ENCODE data around the gene FGD6.
"Not testable (repeated sequence)": the region's sequence is repeated elsewhere in the genome, so short reads cannot be mapped to it uniquely, and the experiment has no call there.

Gene FGD6

DNA sequence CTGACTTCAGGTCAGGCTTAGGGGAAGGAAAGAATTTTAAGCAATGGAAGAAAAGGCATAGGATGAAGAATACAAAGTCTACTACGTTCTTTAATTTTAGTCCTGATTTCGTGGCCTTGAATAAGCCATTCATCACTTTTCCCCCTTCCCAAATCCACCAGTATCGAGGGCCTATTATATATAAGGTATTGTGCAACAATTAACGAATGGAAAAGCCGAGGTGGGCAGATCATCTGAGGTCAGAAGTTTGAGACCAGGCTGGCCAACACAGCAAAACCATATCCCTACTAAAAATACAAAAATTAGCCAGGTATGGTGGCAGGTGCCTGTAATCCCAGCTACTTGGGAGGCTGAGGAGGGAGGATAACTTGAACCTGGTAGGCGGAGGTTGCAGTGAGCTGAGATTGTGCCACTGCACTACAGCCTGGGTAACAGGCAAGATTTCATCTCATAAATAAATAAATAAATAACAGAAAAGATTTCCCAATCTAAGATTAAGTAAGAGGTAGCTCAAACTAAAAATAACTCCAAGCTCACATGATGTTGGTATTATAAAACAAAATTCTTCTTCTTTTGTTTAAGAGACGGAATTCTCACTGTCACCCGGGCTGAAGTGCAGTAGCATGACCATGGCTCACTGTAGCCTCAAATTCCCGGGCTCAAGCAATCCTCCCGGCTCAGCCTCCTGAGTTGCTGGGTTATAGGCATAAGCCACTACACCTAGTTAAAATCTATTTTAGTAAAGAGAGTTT is 85.5 kb downstream of the FGD6 start:
- in situ Hi-C loops (cut with MboI; ENCODE audit: low sequenced_read_pairs): no loop called here

DNA sequence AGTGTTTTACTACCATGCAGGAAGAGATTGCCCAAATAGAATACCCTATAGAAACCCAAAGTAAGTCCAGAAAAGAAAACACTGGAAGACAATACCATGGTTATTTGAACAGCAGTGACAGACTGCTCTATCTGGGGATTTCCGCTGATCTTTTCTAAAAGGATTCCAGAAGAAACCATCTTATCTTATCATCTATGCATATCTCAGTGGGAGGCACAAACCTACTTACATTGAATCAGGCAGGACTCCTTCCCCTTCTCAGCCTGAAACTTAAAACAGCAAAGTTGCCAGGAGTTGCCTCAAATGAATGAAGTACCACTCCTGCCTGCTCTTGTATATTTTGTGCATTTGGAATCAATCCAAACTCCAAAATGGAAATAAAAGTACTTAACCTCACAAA is 87.2 kb downstream of the FGD6 start:
- in situ Hi-C loops (cut with MboI; ENCODE audit: low sequenced_read_pairs): no loop called here

- in situ Hi-C loops (cut with MboI; ENCODE audit: low sequenced_read_pairs): no loop called here
Measured at GRCh38 chr12:95129115-95129514, 88.2 kb downstream of the FGD6 start.

DNA sequence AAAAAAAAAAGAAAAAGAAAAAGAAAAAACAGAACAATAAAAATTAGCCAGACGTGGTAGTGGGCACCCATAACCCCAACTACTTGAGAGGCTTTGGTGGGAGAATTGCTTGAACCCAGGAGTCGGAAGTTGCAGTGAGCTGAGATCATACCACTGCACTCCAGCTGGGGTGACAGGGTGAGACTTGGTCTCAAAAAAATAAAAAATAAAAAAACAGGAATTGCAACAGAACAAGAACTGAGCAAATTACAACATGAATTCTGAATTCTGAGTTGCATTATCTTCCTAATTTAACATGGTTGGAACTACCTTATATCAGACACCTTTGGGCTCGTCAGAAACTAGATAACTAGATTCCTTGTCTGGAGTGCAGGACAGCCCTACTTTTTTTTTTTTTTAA is 90.5 kb downstream of the FGD6 start:
- in situ Hi-C loops (cut with MboI; ENCODE audit: low sequenced_read_pairs): no loop called here

DNA sequence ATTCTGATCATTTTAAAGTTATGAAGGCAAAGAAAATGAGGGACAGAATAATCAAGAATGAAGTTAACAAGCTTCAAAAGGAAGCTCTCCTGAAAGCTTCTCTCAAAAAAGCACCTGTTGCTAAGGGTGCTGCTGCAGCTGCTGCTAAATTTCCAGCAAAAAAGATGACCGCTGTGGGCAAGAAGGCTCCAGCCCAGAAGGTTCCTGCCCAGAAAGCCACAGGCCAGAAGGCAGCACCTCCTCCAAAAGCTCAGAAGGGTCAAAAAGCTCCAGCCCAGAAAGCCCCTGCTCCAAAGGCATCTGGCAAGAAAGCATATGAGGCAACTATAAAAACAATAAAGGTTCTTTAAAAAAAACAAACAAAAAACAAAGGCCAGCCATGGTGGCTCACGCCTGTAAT is 91.2 kb downstream of the FGD6 start:
- in situ Hi-C loops (cut with MboI; ENCODE audit: low sequenced_read_pairs): no loop called here

DNA sequence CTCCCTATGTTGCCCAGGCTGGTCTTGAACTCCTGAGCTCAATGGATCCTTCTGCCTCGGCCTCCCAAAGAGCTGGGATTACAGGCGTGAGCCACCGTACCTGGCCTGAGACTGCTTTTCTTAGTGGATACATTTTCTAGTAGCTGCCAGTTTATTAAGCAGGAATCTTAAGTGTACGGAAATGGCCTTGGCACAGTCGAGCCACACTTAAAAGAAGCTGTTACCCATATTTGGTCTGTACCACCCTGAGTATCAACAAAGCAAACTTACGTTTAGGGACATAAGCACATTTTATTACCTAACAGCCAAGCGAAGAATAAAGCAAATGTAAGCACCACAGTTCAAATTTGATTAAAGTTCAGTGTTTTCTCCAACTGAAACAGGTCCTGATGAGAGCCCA is 93.2 kb downstream of the FGD6 start:
- in situ Hi-C loops (cut with MboI; ENCODE audit: low sequenced_read_pairs): no loop called here

DNA sequence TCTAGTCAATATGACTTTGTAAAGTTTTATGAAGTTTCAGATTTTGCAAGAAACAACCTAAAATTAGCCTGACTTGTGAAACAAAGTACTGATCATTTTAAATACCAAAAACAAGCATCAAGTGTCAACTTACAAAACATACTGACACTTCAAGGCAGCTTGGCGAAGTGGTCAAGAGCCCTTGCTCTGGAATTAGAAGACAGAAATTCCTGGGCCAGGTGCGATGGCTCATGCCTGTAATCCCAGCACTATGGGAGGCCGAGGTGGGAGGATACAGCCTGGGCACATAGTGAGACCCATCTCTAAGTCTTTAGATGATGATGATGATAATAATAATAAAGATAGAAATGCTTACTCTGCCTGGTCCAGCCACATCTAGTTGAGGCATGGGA is 98.5 kb downstream of the FGD6 start:
- in situ Hi-C loops (cut with MboI; ENCODE audit: low sequenced_read_pairs): no loop called here

DNA sequence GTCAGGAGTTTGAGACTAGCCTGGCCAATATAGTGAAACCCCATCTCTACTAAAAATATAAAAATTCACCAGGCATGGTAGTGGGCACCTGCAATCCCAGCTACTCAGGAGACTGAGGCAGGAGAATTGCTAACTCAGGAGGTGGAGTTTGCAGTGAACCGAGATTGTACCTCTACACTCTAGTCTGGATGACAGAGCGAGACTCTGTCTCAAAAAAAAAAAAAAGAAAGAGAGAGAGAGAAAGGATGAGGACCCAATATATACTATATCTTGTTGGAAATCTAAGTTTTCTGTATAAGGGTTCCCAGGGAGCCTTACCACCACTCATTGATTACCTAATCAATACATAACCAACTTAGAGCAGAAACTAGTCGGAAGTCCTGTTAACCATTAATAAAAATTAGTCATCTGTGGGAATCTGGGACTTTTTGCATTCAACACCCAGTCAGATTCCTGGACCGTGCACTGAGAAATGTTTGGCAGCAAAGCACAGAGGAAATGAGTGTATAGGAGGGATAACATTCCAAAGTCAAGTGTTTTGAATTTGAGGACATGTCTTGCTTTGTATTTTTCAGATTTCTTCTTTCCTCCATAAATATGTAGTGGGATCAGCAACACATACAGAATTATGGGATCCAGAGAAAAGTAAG is 99.0 kb downstream of the FGD6 start:
- in situ Hi-C loops (cut with MboI; ENCODE audit: low sequenced_read_pairs): no loop called here

- in situ Hi-C loops (cut with MboI; ENCODE audit: low sequenced_read_pairs): no loop called here
Measured at GRCh38 chr12:95117178-95117599, 100.1 kb downstream of the FGD6 start.

DNA sequence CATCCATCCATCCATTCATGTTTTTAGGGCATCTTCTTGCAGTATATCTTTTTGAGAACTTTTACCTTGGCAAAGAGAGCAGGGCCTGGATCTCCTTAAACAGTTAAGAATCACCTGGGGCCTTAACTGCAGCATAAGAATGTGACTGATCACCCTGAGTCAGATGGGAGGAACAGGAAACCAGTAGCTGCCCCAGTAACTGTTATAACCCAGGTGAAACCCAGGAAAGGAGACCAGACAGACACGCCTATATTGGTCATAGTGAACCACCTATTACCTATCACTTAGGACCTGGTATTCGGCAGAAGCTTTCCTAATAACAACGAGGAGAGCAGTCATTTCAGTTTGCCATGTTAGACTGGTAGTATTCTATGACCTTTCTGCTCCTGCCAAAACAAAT is 100.5 kb downstream of the FGD6 start:
- in situ Hi-C loops (cut with MboI; ENCODE audit: low sequenced_read_pairs): no loop called here

- in situ Hi-C loops (cut with MboI; ENCODE audit: low sequenced_read_pairs): no loop called here
Measured at GRCh38 chr12:95116341-95116740, 100.9 kb downstream of the FGD6 start.

DNA sequence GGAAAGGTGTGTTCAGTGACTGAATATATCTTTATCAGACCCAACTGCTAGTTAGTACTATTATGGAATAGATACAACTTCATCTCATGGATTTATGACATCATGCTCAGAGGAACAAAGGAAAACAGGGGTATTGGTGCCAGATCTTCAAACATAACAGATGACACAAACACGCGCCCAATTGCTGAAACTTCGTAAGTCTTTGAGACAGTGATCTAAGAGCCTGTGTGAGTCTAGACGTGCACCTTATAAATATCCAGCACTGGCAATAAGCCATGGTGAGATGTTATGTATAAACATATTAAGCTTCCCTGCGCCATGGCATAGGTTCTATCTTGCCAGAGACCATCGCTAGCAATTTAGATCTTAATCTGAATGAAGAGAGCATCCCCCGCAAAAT is 101.6 kb downstream of the FGD6 start:
- in situ Hi-C loops (cut with MboI; ENCODE audit: low sequenced_read_pairs): no loop called here

DNA sequence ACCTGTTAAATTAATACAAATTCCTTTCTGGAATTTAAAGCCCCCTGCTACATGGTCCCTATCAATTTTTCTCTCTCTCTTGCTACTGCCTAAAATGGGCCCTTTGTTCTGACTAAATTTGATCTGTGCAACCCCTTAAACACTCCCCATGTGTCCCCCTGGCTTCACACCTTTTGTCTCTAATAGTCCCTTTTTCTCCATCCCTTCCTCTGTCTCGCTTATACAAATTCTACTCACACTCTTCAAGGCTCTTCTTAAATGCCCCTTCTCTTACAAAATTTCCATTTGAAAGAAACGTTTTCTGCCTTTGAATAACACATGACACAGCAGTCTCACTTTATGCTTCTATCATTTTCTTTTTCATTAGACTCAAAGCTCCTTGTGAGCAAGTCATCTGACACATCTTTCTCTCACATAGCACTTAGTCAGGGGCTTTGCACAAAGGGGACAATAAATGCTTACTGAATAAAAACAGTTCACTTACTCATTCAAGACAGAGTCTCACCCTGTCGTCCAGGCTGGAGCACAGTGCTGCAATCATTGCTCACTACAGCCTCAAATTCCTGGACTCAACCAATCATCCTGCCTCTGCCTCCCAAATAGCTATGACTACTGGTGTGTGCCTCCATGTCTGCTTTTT is 102.4 kb downstream of the FGD6 start:
- in situ Hi-C loops (cut with MboI; ENCODE audit: low sequenced_read_pairs): no loop called here

DNA sequence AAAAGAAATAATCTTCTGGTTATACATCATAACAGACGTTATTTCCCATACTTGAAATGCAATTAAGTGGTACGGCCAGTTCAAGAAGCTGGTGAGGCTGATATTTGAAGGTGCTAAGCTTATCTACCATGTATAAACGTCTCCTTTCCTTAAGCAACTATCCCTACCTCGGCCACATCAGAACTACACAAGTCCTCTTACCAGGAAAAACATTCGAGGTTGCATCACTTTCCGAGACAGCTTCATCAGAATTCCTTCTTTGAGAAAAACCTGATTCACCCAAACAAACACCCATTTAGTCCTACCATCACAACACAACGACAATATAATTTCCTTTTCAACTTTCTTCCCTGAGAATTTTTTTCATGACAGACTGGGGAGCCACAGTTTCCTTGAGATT is 109.9 kb downstream of the FGD6 start:
- in situ Hi-C loops (cut with MboI; ENCODE audit: low sequenced_read_pairs): no loop called here

DNA sequence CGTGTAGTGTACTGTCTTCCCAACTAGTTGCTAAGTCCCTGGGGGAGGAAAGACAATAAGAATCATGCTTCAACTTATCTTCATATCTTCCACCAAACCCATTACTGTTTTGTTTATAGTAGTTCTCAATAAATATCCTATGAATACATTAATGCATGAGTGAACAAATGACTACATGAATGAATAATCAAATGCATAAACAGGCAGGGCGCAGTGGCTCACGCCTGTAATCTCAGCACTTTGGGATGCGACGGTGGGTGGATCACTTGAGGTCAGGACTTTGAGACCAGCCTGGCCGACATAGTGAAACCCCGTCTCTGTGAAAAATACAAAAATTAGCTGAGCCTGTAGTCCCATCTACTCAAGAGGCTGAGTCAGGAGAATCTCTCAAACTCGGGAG is 111.7 kb downstream of the FGD6 start:
- in situ Hi-C loops (cut with MboI; ENCODE audit: low sequenced_read_pairs): no loop called here

DNA sequence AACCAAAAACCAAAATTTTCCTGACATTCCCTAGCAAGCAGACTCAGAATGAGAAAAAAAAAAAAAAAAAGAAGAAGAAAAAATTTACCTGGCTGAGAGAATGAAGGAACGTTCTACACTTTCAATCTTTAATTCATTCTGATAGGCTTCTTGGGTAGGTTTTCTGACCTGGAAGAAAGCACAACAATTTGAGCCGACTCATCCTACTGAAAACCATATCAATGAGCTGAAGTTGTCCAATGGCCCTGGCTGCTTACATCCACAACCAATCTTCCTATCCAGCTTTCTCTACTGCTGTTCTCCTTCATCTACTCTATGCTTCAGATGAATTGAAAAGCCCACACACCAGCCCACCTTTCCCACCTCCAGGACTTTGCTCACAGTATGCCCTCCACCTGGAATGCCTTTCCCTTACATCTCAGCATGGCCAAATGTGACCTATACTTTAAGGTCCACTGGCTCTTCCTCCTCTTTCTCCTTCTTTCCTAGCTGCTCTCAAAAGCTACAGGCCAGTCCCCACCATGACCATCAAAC is 112.3 kb downstream of the FGD6 start:
- in situ Hi-C loops (cut with MboI; ENCODE audit: low sequenced_read_pairs): no loop called here

- in situ Hi-C loops (cut with MboI; ENCODE audit: low sequenced_read_pairs): no loop called here
Measured at GRCh38 chr12:95102916-95103671, 114.2 kb downstream of the FGD6 start.

GRCh38 chr12:95101957-95102356 is 115.3 kb downstream of the FGD6 start:
- in situ Hi-C loops (cut with MboI; ENCODE audit: low sequenced_read_pairs): not testable (repeated sequence)

- in situ Hi-C loops (cut with MboI; ENCODE audit: low sequenced_read_pairs): no loop called here
Measured at GRCh38 chr12:95100264-95101190, 116.7 kb downstream of the FGD6 start.

GRCh38 chr12:95099270-95099790 is 117.9 kb downstream of the FGD6 start:
- in situ Hi-C loops (cut with MboI; ENCODE audit: low sequenced_read_pairs): no loop called here
